GDM1 (cell line): ENCODE data around the gene SF3B2.
"Not testable (repeated sequence)": the region's sequence is repeated elsewhere in the genome, so short reads cannot be mapped to it uniquely, and the experiment has no call there.

Source experiments
- DNase-seq: peaks from one replicate; lab custom pipeline; 2025; lab: John Stamatoyannopoulos, UW

Gene SF3B2

DNA sequence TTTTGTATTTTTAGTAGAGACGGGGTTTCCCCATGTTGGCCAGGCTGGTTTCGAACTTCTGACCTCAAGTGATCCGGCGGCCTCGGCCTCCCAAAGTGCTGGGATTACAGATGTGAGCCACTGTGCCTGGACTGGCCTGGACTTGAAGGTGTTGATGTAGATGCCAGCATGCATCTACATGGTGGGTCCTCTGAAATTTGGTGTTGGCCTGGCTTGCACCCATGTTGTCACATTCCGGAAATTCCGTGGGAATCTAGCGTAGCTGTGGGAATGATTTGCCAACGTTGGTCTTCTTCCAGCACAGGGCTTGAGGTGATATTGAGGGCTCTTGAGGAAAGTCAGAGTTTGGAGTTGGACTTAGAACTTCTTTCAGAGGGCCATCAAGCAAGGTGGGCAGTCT is 24.4 kb downstream of the SF3B2 start:
- DNase-seq = no peak

DNA sequence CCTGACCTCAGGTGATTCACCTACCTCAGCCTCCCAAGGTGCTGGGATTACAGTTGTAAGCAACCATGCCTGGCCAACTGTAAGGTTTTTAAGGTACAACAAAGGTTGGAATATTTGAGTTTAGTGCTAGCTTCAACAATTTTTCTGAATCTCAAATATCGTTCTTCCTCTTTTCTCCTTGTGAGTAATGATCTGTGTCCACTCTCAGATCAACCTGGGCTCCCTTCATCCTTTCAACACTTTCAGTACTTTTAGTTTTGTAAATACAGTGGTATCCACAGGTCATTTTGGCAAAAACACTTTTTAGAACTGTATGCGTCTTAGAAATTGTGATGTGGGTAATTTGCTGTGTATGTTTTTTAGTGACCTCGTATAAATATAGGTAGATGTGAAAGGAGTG is 25.8 kb downstream of the SF3B2 start:
- DNase-seq = no peak

- not testable (repeated sequence) for DNase-seq
Measured at GRCh38 chr11:66078949-66079348, 26.8 kb downstream of the SF3B2 start.

GRCh38 chr11:66080055-66080817 is 28.1 kb downstream of the SF3B2 start:
- DNase-seq = no peak

GRCh38 chr11:66081505-66081904 is 29.3 kb downstream of the SF3B2 start:
- DNase-seq = peak; percentile 71

DNA sequence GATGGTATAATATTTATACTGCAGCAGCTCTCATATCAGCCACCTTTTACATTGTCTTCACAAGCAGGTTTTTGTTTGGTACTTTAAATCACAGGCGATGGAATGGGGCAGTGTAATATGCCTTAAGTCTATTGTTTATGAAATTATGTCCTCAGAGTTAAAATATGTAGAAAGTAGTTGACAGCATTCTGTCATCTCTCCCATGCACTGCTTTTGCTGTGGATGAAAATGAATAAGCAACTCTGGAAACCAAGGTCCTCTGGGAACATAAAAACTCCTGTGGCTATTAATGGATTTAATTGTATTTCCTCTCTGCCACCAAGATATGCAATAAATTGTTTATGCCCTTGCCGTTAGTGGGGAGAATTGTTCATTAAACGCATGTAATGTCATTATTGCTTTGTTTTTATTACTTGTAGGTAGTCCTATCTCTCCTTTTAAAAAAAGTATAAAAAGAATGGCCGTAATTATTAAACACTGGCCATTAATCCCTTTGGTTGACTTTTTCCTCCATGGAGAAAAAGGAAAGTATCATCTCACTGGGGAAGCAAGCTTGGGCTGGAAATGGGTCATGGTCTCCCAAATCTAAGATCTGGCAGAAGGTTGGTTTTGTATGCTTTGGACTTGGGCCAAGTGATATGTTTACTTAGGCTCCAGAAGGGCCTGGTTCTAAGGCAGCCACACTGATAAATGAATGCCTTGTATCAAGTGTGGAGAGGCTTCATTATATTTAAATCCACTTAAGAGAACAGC is 31.0 kb downstream of the SF3B2 start:
- DNase-seq = no peak

GRCh38 chr11:66083767-66084166 is 31.6 kb downstream of the SF3B2 start:
- no peak for DNase-seq

DNA sequence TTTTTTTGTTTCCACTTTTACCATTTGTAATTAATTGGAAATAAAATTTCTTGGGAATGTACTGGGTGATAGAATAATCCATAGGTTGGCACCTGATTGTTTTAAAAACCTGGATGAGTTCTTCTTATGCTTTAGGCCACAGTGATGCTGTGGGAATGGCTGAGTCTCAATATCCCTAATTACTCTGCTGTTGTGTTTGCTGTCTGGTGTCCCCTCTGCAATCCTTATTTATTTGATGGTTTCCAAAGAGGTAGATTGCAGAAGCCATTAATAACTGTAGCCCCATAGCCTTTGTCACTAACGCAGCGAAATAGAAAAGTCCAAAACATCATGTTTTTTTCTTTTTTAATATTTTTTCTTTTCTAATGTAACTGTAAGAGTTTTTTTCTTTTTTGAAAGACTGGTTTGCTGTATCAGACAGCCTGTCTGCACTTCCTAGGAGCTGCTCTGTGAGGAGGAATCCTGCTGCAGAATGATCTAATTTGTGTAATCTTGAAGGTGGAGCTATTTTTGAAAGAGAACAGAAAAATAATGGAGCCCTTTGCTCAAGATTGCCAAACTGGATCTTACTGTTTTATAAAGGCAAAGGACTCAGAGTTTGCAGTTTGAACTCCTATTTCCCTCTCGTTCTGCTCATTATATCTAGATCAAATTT is 32.8 kb downstream of the SF3B2 start:
- no peak for DNase-seq

DNA sequence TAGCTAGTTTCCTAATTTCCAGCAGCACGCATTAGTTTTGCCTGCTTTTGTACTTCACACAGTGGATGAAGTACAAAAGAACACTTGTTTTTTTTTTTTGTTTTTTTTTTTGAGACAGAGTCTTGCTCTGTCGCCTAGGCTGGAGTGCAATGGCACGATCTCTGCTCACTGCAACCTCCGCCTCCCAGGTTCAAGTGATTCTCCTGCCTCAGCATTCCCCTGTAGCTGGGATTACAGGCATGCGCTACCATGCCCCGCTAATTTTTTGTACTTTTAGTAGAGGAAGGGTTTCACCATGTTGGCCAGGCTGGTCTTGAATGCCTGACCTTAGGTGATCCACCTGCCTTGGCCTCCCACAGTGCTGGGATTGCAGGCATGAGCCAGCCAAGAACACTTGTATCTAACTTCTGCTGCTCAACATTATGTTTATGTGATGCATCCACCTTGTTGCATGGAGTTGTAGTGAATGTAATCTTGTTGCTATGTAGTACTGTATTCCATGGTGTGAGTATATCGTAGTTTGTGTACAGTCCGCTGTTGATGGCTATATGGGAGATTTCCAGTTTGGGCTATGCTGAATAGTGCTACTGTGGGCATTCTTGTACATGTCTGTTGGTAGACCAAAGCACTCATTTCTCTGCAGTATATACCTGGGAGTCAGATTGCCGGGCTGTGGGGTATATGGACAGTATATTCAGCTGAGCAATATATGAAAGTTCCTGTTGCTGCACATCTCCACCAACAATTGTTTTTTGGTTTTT is 35.2 kb downstream of the SF3B2 start:
- no peak for DNase-seq

DNA sequence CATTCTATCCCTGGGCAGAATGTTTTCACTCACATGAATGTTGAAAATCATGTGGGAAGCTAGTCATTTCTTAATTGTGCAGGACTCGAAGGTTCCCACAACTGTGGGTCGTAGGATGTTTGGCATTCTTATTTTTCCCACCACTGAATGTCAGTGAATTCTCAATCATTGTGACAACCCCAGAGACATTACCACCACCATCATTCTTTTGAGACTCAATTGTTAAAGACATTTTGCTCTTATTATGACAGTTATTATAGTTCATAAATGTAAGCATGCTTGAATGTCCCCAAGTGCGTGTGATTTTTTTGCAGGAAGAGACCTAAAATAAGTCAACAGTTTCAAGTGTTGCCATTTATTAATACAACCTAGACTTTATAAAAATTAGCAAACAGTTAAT is 36.9 kb downstream of the SF3B2 start:
- no peak for DNase-seq

DNA sequence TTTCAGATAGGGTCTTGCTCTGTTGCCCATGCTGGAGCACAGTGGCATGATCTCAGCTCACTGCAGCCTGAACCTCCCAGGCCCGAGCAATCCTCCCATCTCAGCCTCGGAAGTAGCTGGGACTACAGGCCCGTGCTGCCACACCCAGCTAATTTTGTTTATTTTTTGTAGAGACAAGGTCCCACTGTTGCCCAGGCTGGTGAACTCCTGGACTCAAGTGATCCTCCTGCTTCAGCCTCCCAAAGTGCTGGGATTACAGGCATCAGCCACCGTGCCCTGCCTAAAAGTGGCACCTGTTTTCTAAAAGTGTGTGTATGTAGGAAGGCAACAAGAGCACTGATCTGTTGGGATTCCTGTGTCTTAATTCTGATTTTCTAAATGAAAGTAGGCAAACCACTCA is 38.1 kb downstream of the SF3B2 start:
- DNase-seq = no peak

DNA sequence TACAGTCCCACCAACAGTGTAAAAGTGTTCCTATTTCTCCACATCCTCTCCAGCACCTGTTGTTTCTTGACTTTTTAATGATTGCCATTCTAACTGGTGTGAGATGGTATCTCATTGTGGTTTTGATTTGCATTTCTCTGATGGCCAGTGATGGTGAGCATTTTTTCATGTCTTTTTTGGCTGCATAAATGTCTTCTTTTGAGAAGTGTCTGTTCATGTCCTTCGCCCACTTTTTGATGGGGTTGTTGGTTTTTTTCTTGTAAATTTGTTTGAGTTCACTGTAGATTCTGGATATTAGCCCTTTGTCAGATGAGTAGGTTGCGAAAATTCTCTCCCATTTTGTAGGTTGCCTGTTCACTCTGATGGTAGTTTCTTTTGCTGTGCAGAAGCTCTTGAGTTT is 40.0 kb downstream of the SF3B2 start:
- not testable (repeated sequence) for DNase-seq

DNA sequence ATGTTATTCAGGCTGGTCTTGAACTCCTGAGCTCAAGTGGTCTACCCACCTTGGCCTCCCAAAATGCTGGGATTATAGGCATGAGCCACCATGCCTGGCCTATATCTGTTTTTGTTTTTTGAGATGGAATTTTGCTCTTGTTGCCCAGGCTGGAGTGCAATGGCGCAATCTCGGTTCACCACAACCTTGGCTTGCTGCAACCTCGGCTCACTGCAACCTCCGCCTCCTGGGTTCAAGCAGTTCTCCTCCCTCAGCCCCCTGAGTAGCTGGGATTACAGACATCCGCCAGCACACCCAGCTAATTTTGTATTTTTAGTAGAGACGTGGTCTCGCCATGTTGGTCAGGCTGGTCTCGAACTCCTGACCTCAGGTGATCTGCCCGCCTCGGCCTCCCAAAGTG is 47.6 kb downstream of the SF3B2 start:
- not testable (repeated sequence) for DNase-seq

GRCh38 chr11:66100272-66101065 is 48.3 kb downstream of the SF3B2 start:
- peak; percentile 56 for DNase-seq

- no peak for DNase-seq
Measured at GRCh38 chr11:66101066-66101464, 48.9 kb downstream of the SF3B2 start.

GRCh38 chr11:66104057-66104638 is 52.0 kb downstream of the SF3B2 start:
- no peak for DNase-seq

- no peak for DNase-seq
Measured at GRCh38 chr11:66106786-66107599, 54.8 kb downstream of the SF3B2 start.

DNA sequence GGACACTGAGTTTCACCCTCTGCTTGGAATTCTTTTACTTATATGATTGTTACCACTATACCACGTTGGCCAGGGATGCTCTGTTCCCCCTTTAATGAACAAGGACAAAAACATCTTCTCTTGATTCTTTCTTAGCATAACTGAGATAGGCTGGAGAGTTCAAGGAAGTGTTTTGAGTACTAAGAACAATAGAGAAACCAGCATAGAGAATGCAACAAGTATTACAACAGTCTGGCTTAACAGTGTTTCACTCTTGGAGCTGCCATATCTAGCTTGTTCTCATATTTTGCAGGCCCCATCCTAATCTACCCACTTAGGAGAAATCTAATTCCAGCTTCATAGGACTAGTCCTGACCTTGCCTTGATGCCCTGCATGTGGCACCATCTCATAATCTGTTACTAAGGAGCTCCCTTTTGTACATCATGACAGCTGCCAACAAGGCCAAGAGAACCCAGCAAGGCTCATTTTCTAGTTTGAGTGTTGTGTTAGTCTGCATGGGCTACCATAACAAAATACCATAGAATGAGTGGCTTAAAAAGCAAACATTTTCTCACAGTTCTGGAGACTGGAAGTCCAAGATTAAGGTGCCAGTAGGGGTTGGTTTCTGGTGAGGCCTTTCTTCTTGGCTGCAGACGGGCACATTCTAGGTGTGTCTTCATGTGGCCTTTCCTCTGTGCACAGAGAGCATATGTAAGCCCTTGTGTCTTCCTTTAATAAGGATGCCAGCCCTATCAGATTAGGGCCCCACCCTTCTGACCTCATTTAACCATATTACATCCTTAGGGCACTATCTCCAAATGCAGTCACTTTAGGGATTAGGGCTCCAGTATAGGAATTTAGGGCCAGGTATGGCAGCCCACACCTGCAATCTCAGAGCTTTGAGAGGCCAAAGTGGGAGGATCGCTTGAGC is 55.7 kb downstream of the SF3B2 start:
- DNase-seq = no peak

GRCh38 chr11:66109294-66109693 is 57.1 kb downstream of the SF3B2 start:
- DNase-seq = no peak
